OCI-LY7 (cell line): ENCODE data around the gene ZNRF1.

Source experiments
- CTCF ChIP-seq: fragments of 200-600 bp; sonication (generic); conservative IDR thresholded peaks from 2 replicates; pipeline ENCODE4 v1.5.1; 2014; ENCODE audit warnings: mild to moderate bottlenecking, antibody characterized with exemption, low read length, moderate library complexity, mixed read lengths
- EZH2phosphoT487 ChIP-seq: fragments of 200-600 bp; sonication (generic); IDR thresholded peaks from 2 replicates; pipeline ENCODE4 v1.6.1; 2018; ENCODE audit warnings: low read depth, borderline replicate concordance, mild to moderate bottlenecking, mixed run types, antibody characterized with exemption, low read length, moderate library complexity, mixed read lengths

- TF ChIP-seq CTCF (no peak), EZH2phosphoT487 (no peak)
Measured at GRCh38 chr16:75104836-75105235, 106.0 kb downstream of the ZNRF1 start.
